ENCODE measurements around the gene CYP2C9.
A peak's percentile ranks its signal among the peaks of the same experiment; 100 is the strongest.
"Not testable (repeated sequence)": the region's sequence is repeated elsewhere in the genome, so short reads cannot be mapped to it uniquely, and the experiment has no call there.

Gene CYP2C9

DNA sequence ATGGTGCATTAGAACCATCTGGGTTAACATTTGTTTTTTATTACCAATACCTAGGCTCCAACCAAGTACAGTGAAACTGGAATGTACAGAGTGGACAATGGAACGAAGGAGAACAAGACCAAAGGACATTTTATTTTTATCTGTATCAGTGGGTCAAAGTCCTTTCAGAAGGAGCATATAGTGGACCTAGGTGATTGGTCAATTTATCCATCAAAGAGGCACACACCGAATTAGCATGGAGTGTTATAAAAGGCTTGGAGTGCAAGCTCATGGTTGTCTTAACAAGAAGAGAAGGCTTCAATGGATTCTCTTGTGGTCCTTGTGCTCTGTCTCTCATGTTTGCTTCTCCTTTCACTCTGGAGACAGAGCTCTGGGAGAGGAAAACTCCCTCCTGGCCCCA lies at the start of gene CYP2C9:
CYP2C9 (plus strand) TSS at position 276 of the 400 bp plus-strand sequence; CDS start at position 301, 25 bp downstream.
- H3K4me3 ChIP-seq (ENCODE audit: low read depth, low read length): no peak within 1 kb of the TSS
- no peak for DNase-seq (ENCODE audit: low read depth)

DNA sequence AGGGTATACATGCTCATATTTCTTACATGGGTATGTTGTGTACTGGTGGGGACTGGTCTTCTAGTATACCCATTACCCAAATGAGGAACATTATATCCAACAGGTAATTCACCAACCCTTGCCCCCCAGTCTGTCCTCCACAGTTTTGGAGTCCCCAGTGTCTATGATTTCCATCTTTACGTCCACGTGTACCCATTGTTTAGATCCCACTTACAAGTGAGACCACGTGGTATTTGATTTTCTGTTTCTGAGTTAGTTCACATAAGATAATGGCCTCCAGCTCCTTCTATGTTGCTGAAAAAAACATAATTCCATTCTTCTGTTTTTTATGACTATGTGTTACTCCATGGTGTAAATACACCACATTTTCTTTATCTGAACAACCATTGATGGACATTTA lies 49.3 kb upstream of the CYP2C9 start:
- H3K4me3 ChIP-seq (ENCODE audit: low read depth, low read length): no peak overlapping the region
- DNase-seq (ENCODE audit: low read depth): no peak

DNA sequence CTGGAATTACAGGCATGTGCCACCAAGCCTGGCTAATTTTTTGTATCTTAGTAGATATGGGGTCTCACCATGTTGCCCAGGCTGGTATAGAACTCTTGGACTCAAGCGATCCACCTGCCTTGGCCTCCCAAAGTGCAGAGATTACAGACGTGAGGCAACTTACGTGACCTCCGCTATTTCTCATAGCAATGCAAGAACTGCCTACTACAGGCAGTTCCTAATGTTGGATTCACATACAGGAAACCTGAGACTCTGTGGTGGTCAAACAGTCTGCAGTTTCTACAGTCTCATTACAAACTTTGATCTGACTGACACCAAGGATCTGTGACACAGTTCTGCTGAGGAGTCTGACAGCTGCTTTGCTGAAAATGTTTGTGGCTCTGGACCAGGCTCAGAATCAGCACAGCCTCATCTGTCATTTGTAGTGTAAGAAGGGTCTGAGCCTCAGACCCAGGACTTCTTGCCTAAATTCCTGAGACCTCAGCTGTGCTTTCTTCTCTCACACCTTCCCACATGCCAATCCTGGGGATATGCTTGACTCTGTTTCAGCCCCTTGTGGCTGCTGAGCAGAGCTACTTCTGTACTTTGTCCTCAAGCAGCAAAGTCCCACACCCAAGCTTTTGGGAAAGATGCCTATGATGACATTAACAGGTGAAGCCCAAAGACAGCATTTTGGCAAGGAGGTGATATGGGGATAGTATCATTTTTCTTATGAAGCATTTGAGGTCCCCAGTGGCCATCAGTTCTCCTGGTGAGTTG lies 48.0 kb upstream of the CYP2C9 start:
- H3K4me3 ChIP-seq (ENCODE audit: low read depth, low read length): no peak overlapping the region
- no peak for DNase-seq (ENCODE audit: low read depth)

DNA sequence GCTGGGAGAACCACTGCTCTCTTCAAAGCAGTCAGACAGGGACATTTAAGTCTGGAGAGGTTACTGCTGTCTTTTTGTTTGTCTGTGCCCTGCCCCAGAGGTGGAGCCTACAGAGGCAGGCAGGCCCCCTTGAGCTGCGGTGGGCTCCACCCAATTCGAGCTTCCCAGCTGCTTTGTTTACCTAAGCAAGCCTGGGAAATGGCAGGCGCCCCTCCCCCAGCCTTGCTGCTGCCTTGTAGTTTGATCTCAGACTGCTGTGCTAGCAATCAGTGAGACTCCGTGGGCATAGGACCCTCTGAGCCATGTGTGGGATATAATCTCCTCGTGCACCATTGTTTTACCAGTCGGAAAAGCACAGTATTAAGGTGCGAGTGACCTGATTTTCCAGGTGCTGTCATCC lies 40.0 kb upstream of the CYP2C9 start:
- not testable (repeated sequence) for H3K4me3 ChIP-seq (ENCODE audit: low read depth, low read length); DNase-seq (ENCODE audit: low read depth)

DNA sequence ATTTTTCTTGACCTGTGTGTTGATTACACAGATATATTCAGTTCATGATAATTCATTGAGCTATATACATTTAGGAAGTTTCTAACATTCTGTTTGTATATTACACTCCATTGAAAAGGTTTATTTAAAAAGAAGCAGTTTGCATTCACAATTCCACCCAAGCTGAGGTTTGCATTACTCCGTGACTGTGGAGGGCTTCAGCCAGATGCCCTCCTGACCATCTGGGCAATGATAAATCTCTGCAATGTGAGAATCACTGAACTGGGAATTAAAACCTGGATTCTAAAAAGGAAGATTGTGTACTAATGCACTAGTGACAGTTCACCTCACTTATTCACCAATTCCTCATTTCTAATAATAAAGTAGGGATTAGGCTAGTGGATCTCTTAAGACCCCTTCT lies 36.4 kb upstream of the CYP2C9 start:
- no peak overlapping the region for H3K4me3 ChIP-seq (ENCODE audit: low read depth, low read length)

DNA sequence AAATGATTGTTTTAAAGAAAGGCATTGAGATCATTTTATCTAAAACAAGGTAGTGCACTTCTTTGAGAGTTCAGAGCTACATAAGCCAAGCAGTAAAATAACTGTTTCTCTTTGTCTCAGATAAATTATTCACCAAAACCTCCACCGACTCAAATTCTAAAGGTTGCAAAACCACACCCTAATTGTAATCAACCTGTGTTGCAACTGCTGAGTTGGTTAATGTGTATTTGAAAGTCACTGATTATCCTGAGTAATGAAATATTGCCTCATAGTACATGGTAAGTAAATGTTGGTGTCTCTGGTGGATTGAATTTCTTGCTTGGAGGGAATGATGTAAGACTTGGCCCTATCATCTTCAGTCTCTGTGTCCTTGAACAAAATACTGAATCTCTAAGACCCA lies 35.9 kb upstream of the CYP2C9 start:
- H3K4me3 ChIP-seq (ENCODE audit: low read depth, low read length): no peak overlapping the region
- DNase-seq (ENCODE audit: low read depth): no peak

More for the DNA sequence above, 36.4 kb upstream of the CYP2C9 start:
- no peak for DNase-seq (ENCODE audit: low read depth)

DNA sequence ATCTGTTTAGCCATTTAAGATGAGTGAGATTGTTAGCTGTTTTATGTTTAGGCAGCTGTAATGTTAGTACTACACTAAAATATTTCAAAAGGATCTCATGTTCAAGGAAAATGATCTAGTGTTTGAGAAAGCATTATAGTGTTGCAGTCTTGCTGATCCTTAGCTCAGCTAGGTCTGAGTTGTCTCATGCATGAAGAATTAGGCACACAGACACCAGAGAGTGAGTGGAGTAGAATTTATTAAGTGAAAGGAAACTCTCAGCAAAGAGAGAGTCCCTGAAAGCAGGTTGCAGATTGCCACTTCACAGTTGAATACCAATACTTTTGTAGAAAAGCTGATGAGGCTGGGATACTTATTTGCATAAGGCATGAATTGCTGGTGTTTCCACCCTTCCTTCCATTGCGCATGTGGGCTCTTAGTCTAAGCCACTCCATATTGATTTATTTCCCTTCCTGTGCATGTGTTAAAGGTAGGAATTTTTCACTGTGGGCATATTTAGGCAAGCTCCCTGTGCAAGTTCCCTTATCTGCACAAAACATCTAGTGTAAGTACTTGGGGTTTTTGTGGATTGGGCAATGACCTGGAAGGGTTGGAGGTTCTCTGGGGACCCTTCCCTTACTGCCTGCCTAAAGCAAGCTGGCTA lies 33.8 kb upstream of the CYP2C9 start:
- H3K4me3 ChIP-seq (ENCODE audit: low read depth, low read length); DNase-seq (ENCODE audit: low read depth): not testable (repeated sequence)

DNA sequence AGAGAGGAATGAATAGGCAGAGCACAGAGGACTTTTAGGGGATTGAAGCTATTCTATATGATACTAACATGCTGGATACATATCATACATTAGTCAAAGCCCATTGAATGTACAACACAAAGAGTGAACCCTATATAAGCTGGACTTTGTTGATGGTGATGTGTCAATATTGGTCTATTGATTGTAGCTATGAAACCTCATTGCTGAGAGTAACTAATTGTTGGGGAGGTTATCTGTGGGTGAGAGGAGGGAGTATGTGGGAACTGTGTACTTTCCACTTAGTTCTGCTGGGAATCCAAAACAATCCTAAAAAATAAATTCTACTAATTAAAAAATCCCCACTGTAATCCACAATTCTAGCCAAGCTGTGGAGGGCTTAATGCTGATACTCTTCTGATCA lies 22.0 kb upstream of the CYP2C9 start:
- DNase-seq (ENCODE audit: low read depth): no peak
- no peak overlapping the region for H3K4me3 ChIP-seq (ENCODE audit: low read depth, low read length)

DNA sequence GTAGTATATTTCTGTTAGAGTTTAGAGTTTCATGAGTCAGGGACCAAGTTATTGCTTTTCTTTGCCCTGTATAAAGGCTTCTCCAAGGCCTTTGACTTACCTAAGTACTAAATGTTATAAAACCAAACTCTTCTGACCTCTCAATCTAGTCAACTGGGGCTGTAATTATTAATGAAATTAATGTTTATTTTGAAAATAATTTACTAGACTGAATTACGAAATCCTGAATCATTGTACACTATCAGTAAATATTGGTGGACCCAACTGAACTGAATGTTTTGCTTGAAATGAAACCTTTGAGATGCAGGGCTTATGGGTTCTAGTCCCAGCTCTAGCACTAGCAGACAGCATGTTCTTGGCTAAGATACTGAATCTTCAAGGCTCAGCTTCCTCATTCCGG lies 1.7 kb upstream of the CYP2C9 start:
- no peak for DNase-seq (ENCODE audit: low read depth)
- no peak overlapping the region for H3K4me3 ChIP-seq (ENCODE audit: low read depth, low read length)

DNA sequence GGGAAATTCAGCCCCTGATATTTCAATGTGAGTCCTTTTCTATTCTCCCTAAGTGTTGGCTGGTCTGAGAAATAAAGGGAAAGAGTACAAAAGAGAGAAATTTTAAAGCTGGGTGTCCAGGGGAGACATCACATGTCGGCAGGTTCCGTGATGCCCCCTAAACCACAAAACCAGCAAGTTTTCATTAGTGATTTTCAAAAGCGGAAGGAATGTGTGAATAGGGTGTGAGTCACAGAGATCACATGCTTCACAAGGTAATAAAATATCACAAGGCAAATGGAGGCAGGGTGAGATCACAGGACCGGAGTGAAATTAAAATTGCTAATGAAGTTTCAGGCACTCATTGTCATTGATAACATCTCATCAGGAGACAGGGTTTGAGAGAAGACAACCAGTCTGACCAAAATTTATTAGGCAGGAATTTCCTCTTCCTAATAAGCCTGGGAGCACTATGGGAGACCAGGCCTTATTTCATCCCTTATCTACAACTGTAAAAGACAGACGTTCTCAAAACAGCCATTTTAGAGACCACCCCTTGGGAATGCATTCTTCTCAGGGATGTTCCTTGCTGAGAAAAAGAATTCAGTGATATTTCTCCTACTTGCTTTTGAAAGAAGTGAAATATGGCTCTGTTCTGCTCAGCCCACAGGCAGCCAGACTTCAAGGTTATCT lies 5.1 kb downstream of the CYP2C9 start:
- DNase-seq (ENCODE audit: low read depth); H3K4me3 ChIP-seq (ENCODE audit: low read depth, low read length): not testable (repeated sequence)

DNA sequence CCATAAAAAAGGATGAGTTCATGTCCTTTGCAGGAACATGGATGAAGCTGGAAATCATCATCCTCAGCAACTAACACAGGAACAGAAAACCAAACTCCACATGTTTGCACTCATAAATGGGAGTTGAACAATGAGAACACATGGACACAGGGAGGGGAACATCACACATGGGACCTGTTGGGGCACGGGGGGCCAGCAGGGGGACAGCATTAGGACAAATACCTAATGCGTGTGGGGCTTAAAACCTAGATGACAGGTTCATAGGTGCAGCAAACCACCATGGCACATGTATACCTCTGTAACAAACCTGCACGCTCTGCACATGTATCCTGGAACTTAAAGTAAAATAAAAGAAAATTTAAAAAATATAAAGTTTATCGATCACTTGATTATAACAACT lies 7.7 kb downstream of the CYP2C9 start:
- DNase-seq (ENCODE audit: low read depth); H3K4me3 ChIP-seq (ENCODE audit: low read depth, low read length): not testable (repeated sequence)

DNA sequence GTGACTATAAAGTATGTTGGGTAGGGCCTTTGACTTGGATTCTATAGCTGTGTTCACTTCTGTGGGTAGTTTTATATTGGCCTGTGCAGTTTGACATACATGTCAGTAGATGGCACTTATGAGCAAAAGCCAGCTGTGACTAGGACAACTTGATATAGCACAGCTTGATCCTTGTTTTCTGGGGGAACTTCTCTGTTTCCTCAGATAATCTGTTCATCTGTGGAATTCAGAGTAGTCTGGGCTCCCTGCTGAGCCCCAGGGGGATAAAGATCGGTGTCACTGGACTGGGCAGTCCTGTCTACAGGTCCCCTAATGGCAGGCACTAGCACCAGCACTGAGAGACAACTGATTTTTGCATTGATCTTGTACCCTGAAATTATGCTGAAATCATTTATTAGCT lies 25.4 kb downstream of the CYP2C9 start:
- no peak overlapping the region for H3K4me3 ChIP-seq (ENCODE audit: low read depth, low read length)
- peak; percentile 2 for DNase-seq (ENCODE audit: low read depth)

DNA sequence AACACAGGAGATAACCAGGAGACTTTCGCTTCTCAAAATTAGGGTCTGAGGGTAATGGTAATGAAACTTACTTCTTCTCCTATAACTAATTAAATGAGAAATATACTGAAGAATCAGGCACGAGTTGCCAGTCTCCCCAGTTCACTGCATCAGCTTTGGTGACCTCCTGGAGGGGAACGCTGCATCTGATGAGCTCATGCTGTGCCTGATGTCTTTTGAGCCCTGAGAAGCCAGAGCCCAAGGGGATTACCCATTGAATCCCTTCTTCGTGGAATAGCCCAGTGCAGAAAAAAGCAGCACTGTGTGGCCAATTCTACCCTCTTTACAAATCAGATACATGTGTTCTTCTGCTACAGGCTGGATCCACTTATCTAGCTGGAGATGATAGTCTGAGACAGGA lies 45.1 kb downstream of the CYP2C9 start:
- H3K4me3 ChIP-seq (ENCODE audit: low read depth, low read length): no peak overlapping the region
- DNase-seq (ENCODE audit: low read depth): no peak

DNA sequence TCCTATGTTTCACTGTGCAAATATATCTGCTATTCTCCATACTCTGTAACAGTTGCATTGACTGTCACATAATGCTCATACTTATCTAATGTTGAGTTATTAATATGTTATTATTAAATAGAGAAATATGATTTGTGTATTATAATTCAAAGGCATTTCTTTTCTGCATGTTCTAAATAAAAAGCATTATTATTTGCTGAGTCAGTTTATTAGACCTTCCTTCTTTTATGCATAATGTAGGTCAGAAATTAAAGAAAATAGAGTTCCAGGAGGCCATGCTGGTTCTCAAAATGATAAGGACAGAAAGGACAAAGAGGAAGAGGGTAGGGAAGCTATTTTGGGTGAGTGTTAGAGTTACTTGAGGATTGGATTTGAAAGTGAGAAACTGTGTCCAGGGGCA lies 50.7 kb downstream of the CYP2C9 start:
- DNase-seq (ENCODE audit: low read depth): no peak
- H3K4me3 ChIP-seq (ENCODE audit: low read depth, low read length): no peak overlapping the region

DNA sequence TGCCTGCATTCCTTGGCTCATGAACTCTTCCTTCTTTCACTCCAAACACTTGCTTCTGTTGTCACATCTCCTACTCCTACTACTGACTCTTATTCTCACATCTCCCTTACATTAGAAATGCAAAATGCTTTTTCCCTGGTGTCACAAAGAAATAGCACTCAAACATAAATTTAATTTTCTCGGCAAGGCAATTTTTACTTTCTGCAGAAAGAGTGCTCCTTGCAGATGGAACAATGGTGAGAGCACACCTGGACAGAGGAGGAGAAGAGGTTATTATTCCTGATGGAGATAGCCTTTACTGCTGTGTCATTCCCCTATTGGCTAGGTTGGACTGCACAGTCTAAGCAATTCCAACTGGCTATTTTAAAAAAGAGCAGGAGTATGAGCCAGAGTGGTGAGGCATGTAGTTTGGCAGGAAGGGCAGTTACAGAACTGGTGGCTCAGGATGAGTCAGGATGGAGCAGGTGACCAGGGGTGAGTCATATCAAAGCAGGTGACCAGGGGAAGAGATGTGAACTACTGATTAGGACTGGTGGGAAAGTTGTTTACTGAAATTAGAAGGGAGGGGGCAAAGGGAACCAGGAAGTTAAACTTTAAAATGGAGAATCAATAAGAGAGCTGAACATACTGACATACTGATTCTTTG lies 52.9 kb downstream of the CYP2C9 start:
- H3K4me3 ChIP-seq (ENCODE audit: low read depth, low read length): no peak overlapping the region
- DNase-seq (ENCODE audit: low read depth): no peak

DNA sequence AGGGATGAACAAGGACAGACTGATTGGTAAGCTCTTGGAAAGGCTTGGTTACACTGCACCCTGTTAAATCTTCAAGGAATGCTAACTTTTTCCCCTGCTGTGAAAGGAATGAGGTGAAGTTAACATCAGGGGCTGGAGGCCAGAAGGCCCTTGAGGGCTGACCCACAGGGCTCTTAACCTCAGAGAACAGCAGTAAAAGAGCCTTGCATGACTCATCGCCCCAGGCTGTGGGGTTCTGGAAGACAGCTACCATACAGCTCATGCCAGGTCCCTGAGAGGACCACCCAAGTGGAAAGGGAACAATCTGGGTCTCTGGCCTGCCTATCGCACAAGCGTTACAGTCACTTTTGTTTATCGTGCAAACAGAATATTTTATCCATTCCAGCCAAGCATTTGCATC lies 54.4 kb downstream of the CYP2C9 start:
- DNase-seq (ENCODE audit: low read depth): no peak

DNA sequence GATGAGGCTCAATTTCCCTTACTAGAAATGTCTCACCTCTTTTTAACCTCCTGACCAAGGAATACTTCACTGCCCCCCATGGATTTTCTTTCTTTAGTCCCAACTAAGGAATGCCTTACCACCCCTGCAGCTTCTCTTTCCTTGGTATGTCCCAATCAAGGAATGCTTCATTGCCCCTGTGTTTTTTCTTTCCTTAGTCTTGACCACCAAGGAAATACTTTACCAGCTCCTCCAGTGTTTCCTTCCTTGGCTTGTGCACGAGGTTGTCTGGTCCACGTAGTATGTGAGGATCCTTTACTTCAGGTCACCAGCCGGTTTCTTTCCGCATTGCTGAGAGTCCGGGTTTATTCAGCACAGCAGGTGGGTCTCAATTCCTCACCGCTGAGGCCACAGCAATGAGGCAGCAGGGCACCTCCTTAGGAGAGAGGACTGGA lies 59.3 kb downstream of the CYP2C9 start:
- DNase-seq (ENCODE audit: low read depth): no peak
- no peak overlapping the region for H3K4me3 ChIP-seq (ENCODE audit: low read depth, low read length)

More for the DNA sequence above, 54.4 kb downstream of the CYP2C9 start:
- H3K4me3 ChIP-seq (ENCODE audit: low read depth, low read length): no peak overlapping the region

DNA sequence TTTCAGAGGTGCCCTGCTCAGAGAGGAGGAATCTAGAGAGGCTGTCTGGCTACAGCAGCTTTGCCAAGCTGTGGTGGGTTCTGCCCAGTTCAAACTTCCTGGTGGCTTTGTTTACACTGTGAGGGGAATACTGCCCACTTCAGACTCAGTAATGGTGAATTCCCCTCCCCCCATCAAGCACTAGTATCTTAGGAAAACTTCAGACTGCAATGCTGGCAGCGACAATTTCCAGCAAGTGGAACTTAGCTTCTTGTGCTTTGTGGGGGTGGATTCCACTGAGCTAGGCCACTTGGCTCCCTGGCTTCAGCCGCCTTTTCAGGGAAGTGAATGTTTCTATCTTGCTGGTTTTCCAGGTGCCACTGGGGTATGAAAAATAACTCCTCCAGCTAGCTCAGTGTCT lies 88.0 kb downstream of the CYP2C9 start:
- DNase-seq (ENCODE audit: low read depth): no peak

DNA sequence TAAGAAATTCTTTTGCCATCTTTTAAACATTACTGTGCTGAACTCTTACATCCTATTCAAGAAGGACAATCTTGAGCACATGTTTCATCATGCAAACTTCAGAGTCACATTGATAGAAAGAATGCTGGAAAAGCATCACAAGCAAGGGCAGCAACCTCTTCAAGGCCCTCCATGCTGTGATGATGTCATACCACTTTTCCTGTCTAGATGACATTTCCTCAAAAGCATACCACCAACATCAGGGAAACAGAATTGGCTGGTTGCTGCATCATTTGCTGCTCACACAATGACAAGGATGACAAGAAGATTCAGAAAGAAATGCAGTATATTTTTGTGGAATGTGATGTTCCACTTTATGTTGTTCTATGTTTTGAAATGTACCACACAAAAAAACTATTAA lies 93.2 kb downstream of the CYP2C9 start:
- no peak overlapping the region for H3K4me3 ChIP-seq (ENCODE audit: low read depth, low read length)
- DNase-seq (ENCODE audit: low read depth): no peak

More for the DNA sequence above, 88.0 kb downstream of the CYP2C9 start:
- H3K4me3 ChIP-seq (ENCODE audit: low read depth, low read length): no peak overlapping the region

DNA sequence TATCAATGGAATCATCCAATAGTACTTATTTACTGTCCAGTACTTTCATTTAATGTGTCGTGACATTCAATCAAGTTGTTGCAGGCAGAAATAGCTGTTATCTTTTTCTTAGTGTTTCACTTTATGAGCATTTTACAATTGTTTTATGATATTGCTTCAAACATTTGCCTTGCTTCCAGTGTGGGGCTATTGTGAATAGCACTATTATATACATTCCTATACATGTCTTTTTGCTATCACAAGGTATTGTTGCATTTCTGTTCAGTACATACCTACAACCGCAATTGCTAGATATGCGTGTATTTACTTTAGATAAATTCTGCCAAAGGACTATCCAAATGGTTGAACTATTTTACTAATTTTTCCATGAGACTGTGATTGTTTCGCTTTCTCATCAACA lies 95.9 kb downstream of the CYP2C9 start:
- no peak overlapping the region for H3K4me3 ChIP-seq (ENCODE audit: low read depth, low read length)
- no peak for DNase-seq (ENCODE audit: low read depth)

Data from skeletal muscle cell (primary cell).